GM19455 (cell line): ENCODE data around the gene RAB5A.
"Not testable (repeated sequence)": the region's sequence is repeated elsewhere in the genome, so short reads cannot be mapped to it uniquely, and the experiment has no call there.

Experiments
- ATAC-seq: cut with Tn5 transposase; IDR thresholded peaks from one replicate; pipeline ENCODE4 v1.9.1; 2021; ENCODE audit not compliant: unreplicated experiment

The RAB5A gene

GRCh38 chr3:19947549-19948225, 790 bp downstream of the RAB5A start:
- peak; percentile 21 for ATAC-seq

- no peak for ATAC-seq
Observed at GRCh38 chr3:19948226-19948591, 1.3 kb downstream of the RAB5A start.

GRCh38 chr3:19950316-19950715, 3.4 kb downstream of the RAB5A start:
- ATAC-seq: no peak

- no peak for ATAC-seq
Observed at GRCh38 chr3:19954676-19955075, 7.8 kb downstream of the RAB5A start.

GRCh38 chr3:19957354-19957753, 10.5 kb downstream of the RAB5A start:
- ATAC-seq: not testable (repeated sequence)

- no peak for ATAC-seq
Observed at GRCh38 chr3:19959505-19959904, 12.6 kb downstream of the RAB5A start.

GRCh38 chr3:19960696-19961095, 13.8 kb downstream of the RAB5A start:
- ATAC-seq: no peak

- ATAC-seq: no peak
Observed at GRCh38 chr3:19961960-19962359, 15.1 kb downstream of the RAB5A start.

- ATAC-seq: no peak
Observed at GRCh38 chr3:19967208-19967607, 20.3 kb downstream of the RAB5A start.

GRCh38 chr3:19967812-19968211, 20.9 kb downstream of the RAB5A start:
- no peak for ATAC-seq

GRCh38 chr3:19970327-19970726, 23.4 kb downstream of the RAB5A start:
- no peak for ATAC-seq

- no peak for ATAC-seq
Observed at GRCh38 chr3:19972054-19972453, 25.2 kb downstream of the RAB5A start.

GRCh38 chr3:19988904-19989303, 42.0 kb downstream of the RAB5A start:
- not testable (repeated sequence) for ATAC-seq

GRCh38 chr3:19994796-19995195, 47.9 kb downstream of the RAB5A start:
- no peak for ATAC-seq

- ATAC-seq: no peak
Observed at GRCh38 chr3:19997502-19997901, 50.6 kb downstream of the RAB5A start.

GRCh38 chr3:20001932-20002331, 55.0 kb downstream of the RAB5A start:
- ATAC-seq: no peak

GRCh38 chr3:20007960-20008359, 61.1 kb downstream of the RAB5A start:
- no peak for ATAC-seq

GRCh38 chr3:20008646-20009045, 61.7 kb downstream of the RAB5A start:
- ATAC-seq: no peak

GRCh38 chr3:20012164-20012563, 65.3 kb downstream of the RAB5A start, which contains the start of gene PP2D1:
Gene PP2D1, minus strand, starts transcription at chr3:20012264. Its CDS starts 192 bp downstream, at chr3:20012072.
- ATAC-seq: no peak

- ATAC-seq: no peak
Observed at GRCh38 chr3:20013396-20013795, 66.5 kb downstream of the RAB5A start.

GRCh38 chr3:20015525-20015924, 68.6 kb downstream of the RAB5A start:
- ATAC-seq: no peak

GRCh38 chr3:20016076-20016475, 69.2 kb downstream of the RAB5A start:
- not testable (repeated sequence) for ATAC-seq

- no peak for ATAC-seq
Observed at GRCh38 chr3:20022954-20023622, 76.2 kb downstream of the RAB5A start.
